Measurements from ENCODE around the gene MLX.

DNA sequence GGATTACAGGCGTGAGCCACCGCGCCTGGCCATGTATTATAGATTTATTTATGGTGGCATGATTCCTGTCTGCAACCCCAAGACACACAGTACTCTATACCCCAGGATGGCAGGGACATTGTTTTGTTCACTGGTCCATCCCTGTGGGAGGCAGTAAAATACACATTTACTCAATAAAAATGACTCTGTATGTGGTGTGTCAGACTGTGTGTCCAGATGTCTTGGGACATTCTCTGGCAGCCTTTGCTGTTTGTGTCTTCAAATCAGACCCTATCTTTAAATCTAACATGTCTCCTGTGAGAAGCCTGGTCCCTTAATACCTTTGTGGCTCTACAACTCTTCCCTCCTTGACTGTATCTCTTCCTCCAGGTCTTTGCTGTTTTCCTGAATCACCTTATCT is 6.7 kb upstream of the MLX start:
- TF ChIP-seq, protein P1, sequence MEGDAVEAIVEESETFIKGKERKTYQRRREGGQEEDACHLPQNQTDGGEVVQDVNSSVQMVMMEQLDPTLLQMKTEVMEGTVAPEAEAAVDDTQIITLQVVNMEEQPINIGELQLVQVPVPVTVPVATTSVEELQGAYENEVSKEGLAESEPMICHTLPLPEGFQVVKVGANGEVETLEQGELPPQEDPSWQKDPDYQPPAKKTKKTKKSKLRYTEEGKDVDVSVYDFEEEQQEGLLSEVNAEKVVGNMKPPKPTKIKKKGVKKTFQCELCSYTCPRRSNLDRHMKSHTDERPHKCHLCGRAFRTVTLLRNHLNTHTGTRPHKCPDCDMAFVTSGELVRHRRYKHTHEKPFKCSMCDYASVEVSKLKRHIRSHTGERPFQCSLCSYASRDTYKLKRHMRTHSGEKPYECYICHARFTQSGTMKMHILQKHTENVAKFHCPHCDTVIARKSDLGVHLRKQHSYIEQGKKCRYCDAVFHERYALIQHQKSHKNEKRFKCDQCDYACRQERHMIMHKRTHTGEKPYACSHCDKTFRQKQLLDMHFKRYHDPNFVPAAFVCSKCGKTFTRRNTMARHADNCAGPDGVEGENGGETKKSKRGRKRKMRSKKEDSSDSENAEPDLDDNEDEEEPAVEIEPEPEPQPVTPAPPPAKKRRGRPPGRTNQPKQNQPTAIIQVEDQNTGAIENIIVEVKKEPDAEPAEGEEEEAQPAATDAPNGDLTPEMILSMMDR (IDR thresholded peaks at IDR 0.05), result no peak
- TF ChIP-seq POLR2A (IDR thresholded peaks at IDR 0.05), result no peak
